ENCODE results near the gene TMEM150C. TPM values are rescaled to one million over a fixed set of nuclear protein-coding genes. Genes with fewer than 3 reads are reported as not detected.

The TMEM150C gene
- total RNA-seq, 1 experiment from 2014 or later = 0.58 TPM

DNA sequence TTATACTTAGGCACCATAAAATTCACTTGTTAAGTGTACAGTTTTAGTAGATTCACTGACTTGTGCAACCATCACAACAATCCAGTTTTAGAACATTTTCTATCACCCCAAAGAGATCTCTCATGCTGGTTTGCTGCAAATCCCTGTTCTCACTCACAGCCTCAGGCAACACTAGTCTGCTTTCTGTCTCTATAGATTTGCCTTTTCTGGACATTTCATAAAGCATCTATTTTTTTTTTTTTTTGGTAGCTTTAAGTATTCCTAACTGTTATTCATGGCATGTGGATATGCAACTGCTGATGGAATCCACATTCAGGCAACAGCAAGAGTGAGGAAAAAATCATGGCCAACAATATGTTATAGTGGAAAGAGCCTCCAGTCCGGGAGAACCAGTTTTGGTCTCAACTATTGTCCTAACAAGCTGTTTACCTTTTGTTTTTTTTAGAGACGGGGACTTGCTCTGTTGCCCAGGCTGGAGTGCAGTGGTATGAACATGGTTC is 27.0 kb upstream of the TMEM150C start:
- Histone ChIP-seq H4K20me1 (ENCODE audit: low read length) (no peaks in the 10 kb centered on the region), H3K4me3 (ENCODE audit: low read length) (no peak overlapping the region), H2AFZ (ENCODE audit: low read length) (no peak overlapping the region), H3K9me3 (ENCODE audit: low read length) (no peaks in the 10 kb centered on the region), H3K9ac (ENCODE audit: low read length) (no peak overlapping the region), H3K79me2 (ENCODE audit: low read length) (no peaks in the 10 kb centered on the region), H3K4me1 (ENCODE audit: insufficient read depth, low read length) (no peaks in the 10 kb centered on the region), H3K27ac (ENCODE audit: low read length) (no peak overlapping the region), H3K4me2 (ENCODE audit: low read length) (no peak overlapping the region), H3F3A (ENCODE audit: low read length, unreplicated experiment) (no peaks in the 10 kb centered on the region), H3K27me3 (ENCODE audit: low read length) (peaks cover 37% of the 10 kb centered on the region), H3K36me3 (ENCODE audit: low read depth, low read length) (no peaks in the 10 kb centered on the region), H3K9me2 (replicated peaks; ENCODE audit: low read length) (no peaks in the 10 kb centered on the region)
- ChIA-PET CTCF (no interaction called here), POLR2A (ENCODE audit: unreplicated experiment) (no interaction called here)
- no TSS peak for BruUV-seq (replicated peaks)
- intact Hi-C loops (cut with micrococcal nuclease) = no loop called here
- ATAC-seq (no peak), DNase-seq (no peak)
- TF ChIP-seq EZH2 (IDR thresholded peaks at IDR 0.05; ENCODE audit: low read length, unreplicated experiment) = no peak
- no peak for TF ChIP-seq CTCF (conservative IDR thresholded peaks at IDR 0.05; ENCODE audit: low read depth, low read length)
- no peak for TF ChIP-seq EZH2phosphoT487 (IDR thresholded peaks at IDR 0.05; ENCODE audit: borderline replicate concordance, low read length)

DNA sequence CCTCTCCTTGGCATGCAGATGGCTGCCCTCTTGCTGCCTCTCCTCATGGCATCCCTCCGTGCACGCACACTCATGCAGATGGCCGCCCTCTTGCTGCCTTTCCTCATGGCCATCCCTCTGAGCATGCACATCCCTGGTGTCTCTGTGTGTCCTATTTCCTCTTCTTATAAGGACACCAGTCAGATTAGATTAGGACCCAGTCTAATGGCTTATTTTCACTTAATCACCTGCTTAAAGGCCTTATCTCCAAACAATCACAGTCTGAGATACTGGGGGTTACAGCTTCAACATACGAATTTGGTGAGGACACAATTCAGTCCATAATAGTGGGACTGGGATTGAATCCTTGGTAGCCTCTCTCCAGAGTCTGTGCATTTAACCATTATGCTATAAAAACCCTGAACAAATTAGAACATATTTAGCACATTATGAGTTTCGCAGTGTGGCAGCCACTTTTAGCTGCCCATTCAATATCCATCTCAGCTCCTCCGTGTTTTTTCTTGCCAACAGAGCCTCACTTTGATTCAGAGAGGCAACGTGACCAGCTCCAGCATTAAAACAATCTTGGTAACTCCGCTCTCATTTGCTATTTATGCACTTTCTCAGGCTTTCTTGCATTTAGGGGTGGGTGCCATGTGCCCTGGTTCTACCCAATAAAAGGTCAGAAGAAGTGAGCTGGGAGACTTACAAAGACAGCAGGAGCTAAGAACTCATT is 26.2 kb upstream of the TMEM150C start:
- Histone ChIP-seq H3K4me2 (ENCODE audit: low read length) (no peak overlapping the region), H3K27ac (ENCODE audit: low read length) (no peak overlapping the region), H3K79me2 (ENCODE audit: low read length) (no peaks in the 10 kb centered on the region), H3K4me3 (ENCODE audit: low read length) (no peak overlapping the region), H4K20me1 (ENCODE audit: low read length) (no peaks in the 10 kb centered on the region), H3K36me3 (ENCODE audit: low read depth, low read length) (no peaks in the 10 kb centered on the region), H2AFZ (ENCODE audit: low read length) (no peak overlapping the region), H3F3A (ENCODE audit: low read length, unreplicated experiment) (no peaks in the 10 kb centered on the region), H3K4me1 (ENCODE audit: insufficient read depth, low read length) (no peaks in the 10 kb centered on the region), H3K9me3 (ENCODE audit: low read length) (no peaks in the 10 kb centered on the region), H3K9me2 (replicated peaks; ENCODE audit: low read length) (no peaks in the 10 kb centered on the region), H3K9ac (ENCODE audit: low read length) (no peak overlapping the region), H3K27me3 (ENCODE audit: low read length) (peaks cover 37% of the 10 kb centered on the region)
- no peak for TF ChIP-seq EZH2phosphoT487 (IDR thresholded peaks at IDR 0.05; ENCODE audit: borderline replicate concordance, low read length)
- TF ChIP-seq EZH2 (IDR thresholded peaks at IDR 0.05; ENCODE audit: low read length, unreplicated experiment) = no peak
- no peak for TF ChIP-seq CTCF (conservative IDR thresholded peaks at IDR 0.05; ENCODE audit: low read depth, low read length)
- intact Hi-C loops (cut with micrococcal nuclease) = no loop called here
- DNase-seq = no peak
- ChIA-PET POLR2A (ENCODE audit: unreplicated experiment) (no interaction called here), CTCF (no interaction called here)
- no TSS peak for BruUV-seq (replicated peaks)
- ATAC-seq = no peak

DNA sequence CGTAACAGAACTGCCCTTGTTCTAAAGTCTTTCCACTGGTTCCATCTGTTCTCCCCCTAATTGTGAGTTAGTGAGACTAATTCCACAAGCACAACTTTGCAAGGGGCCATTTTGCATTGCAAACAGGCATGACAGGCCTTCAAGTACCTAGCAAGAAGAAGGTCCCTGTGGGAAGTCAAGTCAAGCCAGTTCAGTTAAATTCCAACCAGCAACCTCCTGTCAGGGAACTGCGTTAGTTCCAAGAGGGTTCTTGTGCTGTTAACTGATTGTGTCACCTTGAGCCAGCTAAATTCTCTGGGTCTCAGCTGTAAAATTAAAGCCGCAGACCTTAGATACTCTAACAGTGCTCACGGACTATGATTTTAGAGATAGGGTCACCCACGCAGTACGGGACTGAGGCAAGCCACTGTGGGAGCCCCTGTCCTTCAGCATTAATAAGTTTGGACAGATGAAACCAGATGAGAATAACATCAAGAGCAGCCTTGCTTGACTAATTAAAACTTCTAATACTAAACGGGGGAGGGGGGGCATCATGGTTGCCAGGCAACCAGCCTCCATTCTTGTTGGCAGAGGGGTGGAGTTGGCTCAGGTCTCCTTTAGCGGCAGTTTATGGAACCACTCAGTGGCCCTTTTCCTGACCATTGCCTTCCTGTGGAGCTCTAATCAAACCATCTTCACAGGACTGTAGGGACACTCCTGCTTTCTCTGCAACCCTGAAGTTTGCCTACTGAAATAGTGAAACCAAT is 24.1 kb upstream of the TMEM150C start:
- Histone ChIP-seq H3K9me3 (ENCODE audit: low read length) (no peaks in the 10 kb centered on the region), H3F3A (ENCODE audit: low read length, unreplicated experiment) (no peaks in the 10 kb centered on the region), H3K9ac (ENCODE audit: low read length) (no peak overlapping the region), H3K4me3 (ENCODE audit: low read length) (no peak overlapping the region), H3K79me2 (ENCODE audit: low read length) (no peaks in the 10 kb centered on the region), H3K36me3 (ENCODE audit: low read depth, low read length) (no peaks in the 10 kb centered on the region), H4K20me1 (ENCODE audit: low read length) (no peaks in the 10 kb centered on the region), H3K4me1 (ENCODE audit: insufficient read depth, low read length) (no peaks in the 10 kb centered on the region), H3K9me2 (replicated peaks; ENCODE audit: low read length) (no peaks in the 10 kb centered on the region), H3K4me2 (ENCODE audit: low read length) (no peak overlapping the region), H2AFZ (ENCODE audit: low read length) (no peak overlapping the region), H3K27ac (ENCODE audit: low read length) (no peak overlapping the region), H3K27me3 (ENCODE audit: low read length) (peaks cover 23% of the 10 kb centered on the region)
- ChIA-PET POLR2A (ENCODE audit: unreplicated experiment) (no interaction called here), CTCF (no interaction called here)
- ATAC-seq = no peak
- TF ChIP-seq CTCF (conservative IDR thresholded peaks at IDR 0.05; ENCODE audit: low read depth, low read length) (no peak), EZH2phosphoT487 (IDR thresholded peaks at IDR 0.05; ENCODE audit: borderline replicate concordance, low read length) (no peak), EZH2 (IDR thresholded peaks at IDR 0.05; ENCODE audit: low read length, unreplicated experiment) (no peak)
- no TSS peak for BruUV-seq (replicated peaks)
- intact Hi-C loops (cut with micrococcal nuclease) = no loop called here
- no peak for DNase-seq

Data from PC-3 (cell line).